Stimulated activated CD8-positive, alpha-beta memory T cell treated with anti-CD3 and anti-CD28 coated beads, Interleukin-4, amount 100 ng/mL, for 48 hours (primary cell): ENCODE measurements around the gene TTC28.
"Not testable (repeated sequence)": the region's sequence is repeated elsewhere in the genome, so short reads cannot be mapped to it uniquely, and the experiment has no call there.

ENCODE experiments used
- DNase-seq: peaks from one replicate; pipeline ENCODE4 v3.0.0-alpha.2; 2020

Gene TTC28

DNA sequence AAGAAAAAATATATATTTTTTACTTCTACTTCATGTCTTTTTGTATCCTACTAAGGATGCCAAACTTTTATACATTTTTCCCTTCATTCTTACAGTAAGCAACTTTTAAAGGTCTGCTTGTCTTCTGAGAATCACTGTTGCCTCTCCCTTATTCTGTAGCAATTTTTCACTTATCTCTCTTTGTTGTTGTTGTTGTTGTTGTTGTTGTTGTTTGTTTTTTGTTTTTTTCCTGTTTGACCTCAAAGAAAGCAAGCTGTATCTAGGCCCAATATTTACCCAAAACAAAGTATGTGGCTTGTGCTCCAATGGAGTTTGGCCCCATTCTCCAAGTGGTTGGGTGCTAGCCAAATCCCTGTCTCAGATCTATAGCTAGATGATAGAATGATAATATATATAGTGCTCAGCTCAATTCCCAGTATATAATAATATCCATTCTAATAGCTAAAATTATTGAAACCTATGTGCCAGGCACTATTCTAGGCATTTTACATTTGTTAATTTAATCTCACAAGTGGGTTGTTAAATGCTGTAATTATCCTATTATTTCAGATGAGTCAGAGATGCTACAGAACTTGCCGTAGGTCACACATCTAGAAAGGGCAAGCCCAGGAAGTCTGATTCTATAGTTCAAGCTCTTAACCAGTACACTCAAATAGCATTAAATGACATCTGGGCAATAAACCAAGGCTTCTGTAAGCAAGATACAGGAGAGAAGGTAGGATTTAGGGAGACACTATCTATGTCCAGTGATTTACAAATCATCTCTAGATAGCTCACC, 555.5 kb downstream of the TTC28 start:
- DNase-seq, result no peak

DNA sequence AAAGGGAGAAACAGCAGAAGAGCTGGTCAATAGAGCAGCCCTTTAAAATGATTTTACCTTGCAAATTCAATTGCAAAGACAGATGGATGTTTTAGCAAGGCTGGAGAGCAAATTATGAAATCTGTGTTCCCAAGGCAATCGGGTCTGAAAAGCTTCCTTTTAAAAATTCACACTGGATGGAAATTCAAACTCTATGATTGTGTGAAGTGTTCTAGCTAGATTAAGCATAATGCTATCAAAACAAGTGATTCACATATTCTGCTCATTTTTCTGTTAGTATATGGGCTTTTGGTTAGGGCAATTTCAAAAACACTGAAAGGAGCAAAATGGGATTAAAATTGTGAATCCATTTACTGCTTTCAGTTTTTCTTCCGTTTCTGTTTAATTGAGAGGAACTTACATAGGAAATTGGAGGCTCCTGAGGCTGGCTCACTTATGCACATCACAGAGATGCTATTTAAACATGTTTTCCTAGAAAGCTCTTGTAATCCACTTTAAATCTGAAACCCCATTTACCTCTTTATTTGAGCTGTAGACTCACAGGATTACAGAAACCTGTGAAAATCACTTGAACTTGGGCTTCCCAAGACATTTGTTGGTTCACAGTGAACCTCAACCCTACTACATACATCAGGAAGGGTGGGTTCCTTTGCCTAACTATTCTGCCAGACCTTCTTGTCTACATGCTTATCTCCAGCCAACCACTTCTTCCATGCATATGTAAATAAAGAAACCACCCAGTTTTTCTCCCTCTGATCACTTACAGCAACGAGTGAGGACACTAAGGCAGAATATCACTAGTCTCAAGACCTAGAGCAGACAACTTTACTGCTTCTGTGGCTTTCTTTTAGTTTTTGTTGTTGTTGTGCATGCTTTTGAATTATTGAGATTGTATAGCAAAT, 558.7 kb downstream of the TTC28 start:
- no peak for DNase-seq

DNA sequence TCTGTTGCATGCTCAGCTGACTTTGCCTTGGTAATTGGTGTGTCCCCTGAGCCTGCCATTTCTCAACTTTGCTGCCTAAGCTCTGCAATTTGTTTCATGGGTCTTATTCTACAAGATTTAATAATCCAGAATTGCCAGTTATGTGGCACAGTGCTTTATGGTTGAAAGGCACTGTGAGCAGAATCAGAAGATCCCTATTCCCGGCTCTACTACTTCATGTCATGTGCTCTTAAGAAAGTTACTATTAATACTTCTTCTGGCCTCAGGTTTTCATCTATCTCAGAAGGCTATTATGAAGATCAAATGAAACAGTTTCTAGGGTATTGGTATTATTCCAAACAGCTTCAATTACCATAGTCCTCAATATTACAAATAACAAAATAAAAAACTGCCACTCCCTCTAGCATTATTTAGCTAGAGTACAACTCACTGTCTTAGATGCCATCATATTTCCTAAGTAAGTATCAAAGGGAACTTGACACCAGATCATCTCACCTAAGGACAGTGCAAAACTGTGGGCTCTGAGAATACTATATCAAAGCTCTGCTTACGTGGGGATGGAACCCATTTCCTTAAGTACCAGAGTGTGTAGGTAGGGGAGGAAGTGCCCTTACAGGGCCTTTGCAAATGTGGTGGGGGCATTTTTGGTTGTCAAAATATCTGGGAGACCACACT, 560.5 kb downstream of the TTC28 start:
- no peak for DNase-seq

DNA sequence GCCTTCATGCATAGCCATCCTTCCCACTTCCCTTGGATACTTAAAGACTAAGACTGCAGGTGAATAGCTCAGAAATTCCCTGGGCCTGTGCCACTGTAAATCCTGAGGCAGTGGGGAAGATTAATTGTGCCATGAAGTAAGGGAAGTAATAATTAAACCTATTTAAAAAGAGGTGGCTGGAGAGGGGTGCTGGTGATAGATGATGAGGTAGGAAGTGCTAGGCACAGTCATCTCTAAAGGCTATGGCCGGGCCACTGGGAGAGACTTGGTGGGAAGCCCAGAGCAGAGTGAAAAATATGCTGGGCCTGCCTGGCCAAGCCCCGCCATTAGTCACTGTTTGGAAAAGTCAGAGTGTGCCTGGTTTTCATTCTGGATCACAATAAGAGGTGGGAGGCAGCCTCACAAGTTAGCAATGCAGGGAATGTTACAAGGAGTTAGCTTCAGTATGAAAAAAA, 563.4 kb downstream of the TTC28 start:
- DNase-seq, result no peak

DNA sequence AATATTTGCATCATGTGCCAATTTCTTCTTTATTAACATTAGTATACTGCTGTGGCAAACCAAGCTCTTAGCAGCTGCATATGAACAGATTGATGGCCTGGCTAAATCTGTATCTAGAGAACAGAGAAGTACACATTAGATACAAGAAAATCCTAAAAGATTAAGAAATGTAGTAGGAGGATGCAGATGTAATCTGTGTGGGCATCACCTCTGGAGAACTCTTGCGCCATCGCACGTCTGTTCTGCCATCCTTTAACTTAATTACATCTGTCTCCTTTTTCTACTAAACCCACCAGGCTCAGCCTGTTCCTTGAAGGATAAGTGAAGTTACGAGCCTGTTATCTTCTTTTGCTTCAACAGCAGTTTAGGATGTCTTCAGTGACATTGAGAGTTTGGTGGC, 564.2 kb downstream of the TTC28 start:
- DNase-seq, result no peak

DNA sequence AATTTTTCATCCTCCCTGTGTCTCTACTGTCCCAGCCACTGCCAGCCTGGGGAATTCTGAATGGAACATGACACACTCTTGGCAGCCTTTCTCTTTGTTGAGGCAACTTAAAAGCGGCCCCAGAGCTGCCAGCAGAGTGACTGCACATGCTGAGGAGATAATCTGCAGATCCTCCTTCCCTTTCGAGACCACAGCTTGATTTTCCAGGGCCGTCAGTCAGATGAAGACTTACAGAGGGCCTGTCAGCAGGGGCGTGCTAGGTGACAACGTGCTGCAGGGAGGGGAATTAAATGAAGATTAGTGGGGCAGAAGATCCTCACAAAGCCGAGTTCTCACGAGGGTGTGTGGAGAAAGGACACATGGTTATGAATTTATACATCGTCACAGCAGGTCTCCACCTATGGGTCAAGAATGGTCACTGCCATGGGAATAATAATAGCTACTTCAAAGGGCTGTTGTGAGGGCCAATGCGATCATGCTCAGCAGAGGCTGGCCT, 567.0 kb downstream of the TTC28 start:
- DNase-seq, result no peak

DNA sequence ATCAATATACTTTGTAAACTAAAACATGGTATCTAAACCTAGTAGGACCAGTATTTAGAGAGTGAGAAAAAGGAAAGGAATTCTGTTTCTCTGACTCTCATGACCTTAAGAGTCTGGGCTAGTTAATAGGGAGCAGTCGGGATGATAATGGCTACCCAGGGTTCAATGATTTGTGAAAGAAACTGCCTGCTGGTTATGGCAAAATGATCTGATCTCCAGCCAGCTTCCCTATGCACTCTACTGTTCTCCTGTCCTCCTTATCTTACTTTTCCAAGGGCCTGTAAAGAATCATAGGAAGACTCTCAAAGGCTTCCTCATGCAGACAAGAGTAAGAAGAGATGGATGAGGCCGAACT, 567.5 kb downstream of the TTC28 start:
- DNase-seq, result no peak

DNA sequence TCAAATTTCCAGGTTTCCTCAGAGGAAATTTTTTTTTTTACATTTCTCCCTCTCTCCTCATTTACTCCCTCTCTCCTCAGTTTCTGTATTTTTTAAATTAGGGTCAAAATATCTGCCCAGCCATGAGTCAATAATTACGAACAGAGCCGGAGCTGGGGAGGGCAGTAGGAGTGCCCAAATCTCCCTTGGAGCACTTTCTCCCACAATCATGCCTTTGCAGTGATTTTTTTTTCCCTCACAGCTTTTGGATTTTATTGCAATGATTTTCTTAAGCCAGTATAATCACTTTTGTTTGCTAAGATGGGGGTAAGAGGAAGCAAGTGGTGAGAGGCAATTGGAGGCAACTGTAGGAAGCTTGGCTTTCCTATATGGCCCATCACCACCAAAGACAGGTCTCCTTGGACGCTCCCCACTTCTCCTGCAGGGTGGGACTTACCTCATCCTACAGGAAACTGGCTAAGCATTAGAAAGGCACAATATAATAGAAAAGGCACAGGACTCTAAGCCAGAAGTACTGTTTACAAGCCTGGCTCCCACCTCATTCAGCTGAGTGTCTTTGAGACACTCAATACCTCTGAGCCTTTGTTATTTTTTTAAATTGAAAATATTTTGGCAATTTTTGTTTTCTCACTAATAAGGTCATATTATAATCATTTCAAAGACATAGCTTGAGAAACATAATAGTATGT, 568.0 kb downstream of the TTC28 start:
- no peak for DNase-seq

DNA sequence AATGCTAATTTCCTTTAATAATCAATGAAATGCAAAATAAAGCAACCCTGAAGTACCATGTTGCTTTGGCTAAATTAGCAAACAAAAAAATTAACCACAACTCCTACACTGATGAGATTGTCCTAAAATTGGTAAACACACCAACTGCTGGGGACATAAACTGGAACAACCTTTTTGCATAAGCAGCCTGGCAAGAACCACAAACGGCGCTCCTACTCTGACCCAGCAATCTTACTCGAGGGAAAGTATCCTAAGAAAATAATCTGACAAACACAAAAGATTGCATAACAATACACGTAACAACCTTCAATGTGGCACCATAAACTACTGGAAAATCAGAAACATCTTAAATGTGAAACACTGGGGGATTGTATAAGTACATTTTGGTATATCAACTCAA, 570.8 kb downstream of the TTC28 start:
- DNase-seq, result no peak

DNA sequence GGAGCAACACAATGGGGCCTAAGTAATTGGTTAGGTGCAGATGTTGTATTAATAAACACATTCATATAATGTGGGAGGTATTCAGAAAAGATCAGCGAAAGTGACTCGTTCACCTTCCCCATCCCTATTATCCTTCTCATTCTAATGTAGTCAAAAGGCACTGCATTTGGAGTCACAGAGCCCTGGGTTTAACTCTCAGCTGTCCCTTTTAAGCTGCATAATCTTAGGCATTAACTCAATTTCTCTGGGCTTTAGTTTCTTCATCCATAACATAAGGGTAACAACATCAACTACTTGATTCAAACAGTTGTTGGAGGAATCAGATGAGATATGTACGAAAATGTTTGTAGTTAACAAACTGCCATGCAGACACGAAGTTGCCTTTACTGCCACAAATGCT, 573.0 kb downstream of the TTC28 start:
- no peak for DNase-seq

DNA sequence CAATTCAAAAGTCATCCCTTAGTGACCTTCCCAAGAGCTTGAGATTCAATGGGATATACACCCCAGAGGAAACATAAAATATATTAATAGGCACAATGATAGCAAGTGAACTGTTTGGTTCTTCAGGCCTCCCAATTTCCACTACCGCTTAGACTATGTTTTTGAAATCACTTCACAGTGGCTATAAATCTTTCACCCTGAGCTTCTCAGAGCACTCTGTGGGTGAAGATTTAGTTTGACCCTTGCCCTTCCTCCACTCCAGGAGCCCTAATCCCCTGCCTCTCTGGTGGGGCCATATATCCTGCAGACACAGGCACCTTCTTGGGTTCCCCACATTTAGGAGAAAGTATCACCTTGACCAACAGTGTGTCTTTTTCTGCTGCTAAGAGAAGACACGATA, 573.7 kb downstream of the TTC28 start:
- DNase-seq, result no peak

DNA sequence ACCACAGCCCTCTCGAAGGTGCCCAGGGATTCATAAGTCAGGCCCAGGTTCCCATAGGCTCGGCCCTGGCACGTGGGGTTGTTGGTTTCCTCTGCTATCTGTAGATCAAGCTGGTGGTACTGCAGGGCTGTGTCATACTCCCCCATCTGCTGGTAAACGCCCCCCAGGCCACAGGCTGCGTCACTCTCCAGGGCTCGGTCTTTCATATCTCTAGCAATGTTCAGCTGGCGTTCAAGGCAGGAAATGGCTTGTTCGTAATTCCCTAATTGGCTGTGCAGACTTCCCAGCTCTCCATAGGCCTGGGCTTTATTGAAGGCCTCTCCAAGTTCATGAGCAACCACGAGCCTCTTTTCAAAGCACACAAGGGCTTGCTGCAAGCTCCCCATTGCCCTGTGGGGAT, 574.2 kb downstream of the TTC28 start:
- no peak for DNase-seq

DNA sequence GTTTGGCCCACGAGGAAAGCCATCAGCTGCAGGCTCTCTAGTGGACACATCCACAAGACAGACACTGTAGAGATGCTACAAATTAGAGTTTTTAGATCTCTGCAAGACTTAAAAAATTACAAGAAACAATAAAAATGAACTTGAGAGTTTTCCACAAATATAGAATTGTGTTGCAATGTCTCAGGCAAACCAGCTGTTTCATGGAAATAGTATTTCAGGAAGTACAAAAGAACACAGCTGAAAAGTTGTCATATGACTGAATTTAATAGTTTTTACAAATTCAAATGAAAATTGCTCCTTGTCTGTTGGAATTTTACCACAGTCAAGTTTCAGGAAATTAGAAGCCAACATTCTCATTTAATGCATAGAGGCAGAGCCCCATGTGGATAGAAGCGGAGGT, 576.0 kb downstream of the TTC28 start:
- DNase-seq, result no peak

DNA sequence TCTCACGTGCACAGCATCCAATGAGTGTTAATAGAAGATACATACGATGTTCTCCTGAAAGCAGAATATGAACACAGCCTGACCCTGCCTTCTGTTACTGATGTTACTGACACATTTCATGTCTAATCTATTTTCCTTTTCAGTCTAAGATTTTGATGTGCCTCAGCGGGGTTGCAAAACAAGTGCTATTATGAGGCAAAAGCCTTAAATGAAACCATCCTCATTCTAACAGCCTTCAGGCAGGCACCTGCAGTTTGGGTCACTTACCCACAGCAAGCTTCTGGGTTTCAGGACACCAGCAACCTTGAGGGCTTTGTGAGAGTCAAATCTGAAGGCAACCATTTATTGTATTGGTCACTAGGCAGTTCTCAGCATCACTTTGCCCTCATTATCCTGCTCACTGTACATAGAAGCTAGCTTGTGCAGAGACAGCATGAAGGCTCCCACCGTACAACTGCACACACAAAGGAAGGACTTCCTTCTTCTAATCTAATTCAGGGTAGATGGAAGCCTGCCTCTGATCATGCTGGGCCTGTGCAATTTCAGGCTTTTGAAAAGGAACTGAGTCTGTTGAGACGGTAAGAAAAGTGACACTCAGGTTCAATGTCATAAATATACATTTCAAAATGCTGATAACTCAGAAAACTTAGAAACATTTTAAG, 577.4 kb downstream of the TTC28 start:
- no peak for DNase-seq

DNA sequence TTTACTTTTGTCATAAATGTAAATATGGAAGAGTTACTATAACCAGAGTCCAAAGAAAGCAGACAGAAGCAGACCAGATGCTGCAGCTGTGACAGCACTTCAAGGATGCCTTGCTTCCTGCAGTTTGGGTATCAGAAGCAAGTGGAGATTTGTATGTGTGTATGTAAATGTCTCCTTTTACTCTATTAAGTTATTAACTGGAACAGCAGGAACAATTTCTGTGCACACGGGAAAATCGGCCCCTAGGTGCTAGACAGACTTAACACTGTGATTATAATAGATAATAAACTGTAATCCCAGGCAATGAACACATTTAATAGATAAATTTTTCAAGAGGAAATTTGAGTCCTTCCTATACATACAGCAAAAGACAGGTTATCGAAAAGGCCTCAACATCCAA, 582.0 kb downstream of the TTC28 start:
- no peak for DNase-seq

DNA sequence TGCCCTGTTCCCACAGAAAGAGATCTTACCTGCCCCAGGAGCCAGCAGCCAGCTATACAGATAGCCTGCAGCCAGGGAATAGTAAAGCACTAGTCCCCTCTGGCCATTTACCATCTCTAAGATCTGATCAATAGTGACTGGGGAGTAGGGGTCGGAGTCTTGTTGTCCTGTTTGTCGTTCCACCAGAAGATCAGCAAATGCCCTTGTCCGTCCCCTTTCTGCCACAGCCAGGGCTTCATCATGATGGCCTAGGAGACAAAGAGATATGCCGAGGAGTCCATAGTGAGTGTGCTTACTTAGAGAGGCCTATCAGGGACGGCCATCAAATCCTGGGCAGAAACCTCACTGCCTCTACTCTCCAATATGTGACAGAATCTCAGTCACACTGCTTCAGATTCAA, 583.5 kb downstream of the TTC28 start:
- DNase-seq, result no peak

DNA sequence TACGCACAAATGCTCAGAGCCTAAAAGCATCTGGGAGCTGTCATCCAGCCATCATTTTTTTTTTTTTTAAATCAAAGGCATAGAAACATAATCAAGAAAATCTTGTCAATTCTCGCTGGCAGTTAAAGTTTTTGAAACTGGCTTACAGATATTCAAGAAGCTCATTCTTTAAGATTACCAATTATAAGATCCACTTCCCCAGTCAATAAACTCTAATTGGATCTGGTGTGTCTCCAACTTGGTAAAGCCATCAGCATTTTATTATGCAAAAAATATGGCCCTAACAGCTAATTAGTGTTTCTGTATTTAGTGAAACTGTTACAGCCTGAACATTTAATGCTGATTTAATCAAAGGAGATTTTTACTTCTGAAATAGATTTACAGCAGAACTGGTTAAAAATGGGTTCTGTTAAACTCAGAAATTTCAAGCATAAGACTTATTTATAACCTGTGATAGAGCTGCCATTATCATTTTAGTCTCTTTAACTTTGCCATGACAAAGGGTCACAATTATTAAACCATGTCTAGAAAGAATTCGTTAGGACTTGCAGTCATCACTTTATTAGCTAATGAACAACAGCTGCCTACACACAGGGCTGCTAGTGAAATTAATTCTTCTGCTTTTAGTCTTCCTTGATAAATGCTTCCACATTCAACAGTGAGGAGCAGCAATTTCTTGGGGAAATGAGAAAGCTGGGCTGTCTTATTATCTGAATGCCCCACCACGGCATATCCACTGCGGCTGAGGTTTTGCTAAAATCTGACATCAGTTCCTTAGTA, 584.1 kb downstream of the TTC28 start:
- no peak for DNase-seq

DNA sequence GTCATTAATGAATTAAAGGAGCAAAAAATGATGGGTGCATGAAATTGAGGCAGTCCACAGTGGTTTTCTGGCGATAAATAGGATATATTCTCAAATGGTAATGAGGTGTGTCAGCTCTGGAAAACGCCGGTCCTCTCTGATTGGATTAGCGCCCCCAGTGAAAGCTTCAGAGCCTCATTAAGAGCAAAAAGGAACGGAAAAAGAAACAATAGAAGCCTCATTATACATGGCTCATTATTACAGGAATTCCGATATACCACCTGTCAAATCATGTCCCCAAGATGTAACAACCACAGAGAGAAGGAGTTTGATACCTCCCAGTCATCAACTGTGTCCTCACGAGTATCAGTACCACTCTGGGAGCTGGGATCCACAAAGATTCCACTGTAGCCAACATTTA, 584.9 kb downstream of the TTC28 start:
- DNase-seq, result no peak

DNA sequence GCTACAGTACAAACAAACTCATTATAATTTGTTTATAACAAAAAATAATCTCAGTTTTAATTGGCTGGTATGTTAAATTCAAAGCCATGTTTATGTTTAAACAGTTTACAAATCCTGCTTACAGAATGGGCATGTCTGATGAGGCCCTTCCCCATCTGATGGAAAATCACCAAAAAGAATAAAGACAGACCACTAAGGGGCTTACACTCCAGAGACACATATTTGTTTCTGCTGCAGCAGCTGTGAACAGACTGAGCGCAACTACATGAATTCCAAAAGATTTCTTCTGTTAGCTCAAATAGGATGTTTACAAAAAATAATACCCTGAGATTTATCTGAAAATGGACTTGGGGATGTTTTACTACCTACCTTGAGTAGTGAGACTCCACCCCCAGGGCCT, 585.9 kb downstream of the TTC28 start:
- DNase-seq, result no peak

DNA sequence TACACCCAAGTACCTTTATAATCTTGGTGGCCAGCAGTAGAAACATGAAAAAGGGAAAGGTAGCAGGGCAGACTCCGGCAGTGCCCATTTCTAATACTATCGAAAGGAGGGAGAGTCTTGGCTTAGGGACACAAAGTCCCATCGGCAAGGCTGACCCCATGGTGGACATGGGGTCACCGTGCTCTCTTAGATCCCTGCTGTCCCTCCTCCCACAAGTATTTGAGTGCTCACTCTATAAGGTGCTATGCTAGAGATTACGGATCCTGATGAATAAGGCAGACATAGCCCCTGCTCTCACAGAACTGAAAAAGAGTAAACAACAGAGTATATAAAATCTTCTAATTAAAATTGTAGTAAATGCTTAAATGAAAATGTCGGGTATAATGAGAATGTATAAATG, 588.2 kb downstream of the TTC28 start:
- no peak for DNase-seq

DNA sequence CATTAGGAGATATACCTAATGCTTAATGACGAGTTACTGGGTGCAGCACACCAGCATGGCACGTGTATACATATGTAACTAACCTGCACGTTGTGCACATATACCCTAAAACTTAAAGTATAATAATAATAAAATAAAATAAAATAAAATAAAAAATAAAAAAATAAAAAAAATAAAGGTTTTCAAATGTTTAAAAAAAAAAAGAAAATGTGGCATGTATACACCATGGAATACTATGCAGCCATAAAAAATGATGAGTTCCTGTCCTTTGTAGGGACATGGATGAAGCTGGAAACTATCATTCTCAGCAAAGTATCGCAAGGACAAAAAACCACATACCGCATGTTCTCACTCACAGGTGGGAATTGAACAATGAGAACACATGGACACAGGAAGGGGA, 590.1 kb downstream of the TTC28 start:
- not testable (repeated sequence) for DNase-seq

DNA sequence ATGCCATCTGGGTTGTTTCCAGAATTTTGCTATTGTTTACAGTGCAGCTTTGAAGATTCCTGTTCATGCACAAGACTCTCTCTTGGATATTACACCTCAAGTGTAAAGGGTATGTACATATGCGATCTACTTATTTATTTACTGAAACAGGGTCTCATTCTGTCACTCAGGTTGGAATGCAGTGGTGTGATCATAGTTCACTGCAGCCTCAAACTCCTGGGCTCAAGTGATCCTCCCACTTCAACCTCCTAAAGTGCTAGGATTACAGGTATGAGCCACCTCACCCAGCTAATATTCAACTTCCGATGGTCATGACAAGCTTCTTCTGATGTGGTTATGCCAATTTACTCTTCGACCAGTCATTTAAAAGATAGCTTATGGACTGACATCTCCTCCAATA, 602.5 kb downstream of the TTC28 start:
- DNase-seq, result no peak
